Measurements from ENCODE around the gene ZDHHC1.
A peak's percentile ranks its signal among the peaks of the same experiment; 100 is the strongest.

DNA sequence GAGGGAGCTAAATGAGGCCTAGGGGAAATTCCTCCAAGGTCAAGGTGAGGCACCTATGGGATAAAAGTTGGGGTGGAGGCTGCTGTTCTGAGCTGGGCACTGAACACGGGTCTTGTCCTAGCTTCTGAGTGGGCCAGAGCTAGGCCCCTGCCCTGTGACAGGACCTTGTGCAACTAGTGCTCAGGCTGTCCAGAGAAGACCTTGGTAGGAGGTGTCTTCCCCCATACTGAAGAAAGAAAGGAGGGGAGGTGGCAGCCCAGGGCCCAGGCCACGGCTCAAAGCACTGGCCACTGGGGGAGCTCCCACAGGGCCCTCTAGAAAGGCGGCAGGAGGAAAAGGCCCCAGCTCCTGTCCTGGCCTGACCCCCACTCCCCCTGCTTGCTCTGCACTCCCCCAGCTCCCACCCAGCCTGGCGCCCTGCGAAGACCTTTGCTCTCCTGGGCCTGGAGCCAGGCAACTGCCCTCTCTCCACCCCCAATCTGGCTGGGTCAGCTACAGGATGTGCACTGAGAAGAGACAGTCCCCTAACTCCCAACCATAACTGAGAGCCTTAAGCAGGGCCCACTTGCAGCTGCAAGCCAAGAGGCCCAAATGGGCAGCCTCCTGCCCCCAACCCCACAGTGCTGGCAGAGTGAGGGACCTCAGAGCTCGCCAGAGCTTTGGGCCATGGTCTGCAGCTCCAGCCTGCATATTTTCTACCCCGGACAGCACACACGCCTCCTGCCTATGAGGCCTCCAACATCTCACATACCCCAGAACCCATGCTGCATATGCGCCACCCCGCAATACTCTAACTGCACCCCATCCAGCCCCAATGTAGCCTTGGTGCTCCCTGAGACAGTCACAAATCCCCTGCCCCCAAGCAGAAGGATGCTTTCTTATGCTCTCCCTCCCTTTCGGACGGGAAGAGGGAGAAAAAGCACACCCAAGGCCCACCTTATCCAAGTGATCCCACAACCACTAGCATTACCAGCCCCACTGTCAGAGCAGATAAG is 29.9 kb upstream of the ZDHHC1 start:
- TF ChIP-seq, protein P1, sequence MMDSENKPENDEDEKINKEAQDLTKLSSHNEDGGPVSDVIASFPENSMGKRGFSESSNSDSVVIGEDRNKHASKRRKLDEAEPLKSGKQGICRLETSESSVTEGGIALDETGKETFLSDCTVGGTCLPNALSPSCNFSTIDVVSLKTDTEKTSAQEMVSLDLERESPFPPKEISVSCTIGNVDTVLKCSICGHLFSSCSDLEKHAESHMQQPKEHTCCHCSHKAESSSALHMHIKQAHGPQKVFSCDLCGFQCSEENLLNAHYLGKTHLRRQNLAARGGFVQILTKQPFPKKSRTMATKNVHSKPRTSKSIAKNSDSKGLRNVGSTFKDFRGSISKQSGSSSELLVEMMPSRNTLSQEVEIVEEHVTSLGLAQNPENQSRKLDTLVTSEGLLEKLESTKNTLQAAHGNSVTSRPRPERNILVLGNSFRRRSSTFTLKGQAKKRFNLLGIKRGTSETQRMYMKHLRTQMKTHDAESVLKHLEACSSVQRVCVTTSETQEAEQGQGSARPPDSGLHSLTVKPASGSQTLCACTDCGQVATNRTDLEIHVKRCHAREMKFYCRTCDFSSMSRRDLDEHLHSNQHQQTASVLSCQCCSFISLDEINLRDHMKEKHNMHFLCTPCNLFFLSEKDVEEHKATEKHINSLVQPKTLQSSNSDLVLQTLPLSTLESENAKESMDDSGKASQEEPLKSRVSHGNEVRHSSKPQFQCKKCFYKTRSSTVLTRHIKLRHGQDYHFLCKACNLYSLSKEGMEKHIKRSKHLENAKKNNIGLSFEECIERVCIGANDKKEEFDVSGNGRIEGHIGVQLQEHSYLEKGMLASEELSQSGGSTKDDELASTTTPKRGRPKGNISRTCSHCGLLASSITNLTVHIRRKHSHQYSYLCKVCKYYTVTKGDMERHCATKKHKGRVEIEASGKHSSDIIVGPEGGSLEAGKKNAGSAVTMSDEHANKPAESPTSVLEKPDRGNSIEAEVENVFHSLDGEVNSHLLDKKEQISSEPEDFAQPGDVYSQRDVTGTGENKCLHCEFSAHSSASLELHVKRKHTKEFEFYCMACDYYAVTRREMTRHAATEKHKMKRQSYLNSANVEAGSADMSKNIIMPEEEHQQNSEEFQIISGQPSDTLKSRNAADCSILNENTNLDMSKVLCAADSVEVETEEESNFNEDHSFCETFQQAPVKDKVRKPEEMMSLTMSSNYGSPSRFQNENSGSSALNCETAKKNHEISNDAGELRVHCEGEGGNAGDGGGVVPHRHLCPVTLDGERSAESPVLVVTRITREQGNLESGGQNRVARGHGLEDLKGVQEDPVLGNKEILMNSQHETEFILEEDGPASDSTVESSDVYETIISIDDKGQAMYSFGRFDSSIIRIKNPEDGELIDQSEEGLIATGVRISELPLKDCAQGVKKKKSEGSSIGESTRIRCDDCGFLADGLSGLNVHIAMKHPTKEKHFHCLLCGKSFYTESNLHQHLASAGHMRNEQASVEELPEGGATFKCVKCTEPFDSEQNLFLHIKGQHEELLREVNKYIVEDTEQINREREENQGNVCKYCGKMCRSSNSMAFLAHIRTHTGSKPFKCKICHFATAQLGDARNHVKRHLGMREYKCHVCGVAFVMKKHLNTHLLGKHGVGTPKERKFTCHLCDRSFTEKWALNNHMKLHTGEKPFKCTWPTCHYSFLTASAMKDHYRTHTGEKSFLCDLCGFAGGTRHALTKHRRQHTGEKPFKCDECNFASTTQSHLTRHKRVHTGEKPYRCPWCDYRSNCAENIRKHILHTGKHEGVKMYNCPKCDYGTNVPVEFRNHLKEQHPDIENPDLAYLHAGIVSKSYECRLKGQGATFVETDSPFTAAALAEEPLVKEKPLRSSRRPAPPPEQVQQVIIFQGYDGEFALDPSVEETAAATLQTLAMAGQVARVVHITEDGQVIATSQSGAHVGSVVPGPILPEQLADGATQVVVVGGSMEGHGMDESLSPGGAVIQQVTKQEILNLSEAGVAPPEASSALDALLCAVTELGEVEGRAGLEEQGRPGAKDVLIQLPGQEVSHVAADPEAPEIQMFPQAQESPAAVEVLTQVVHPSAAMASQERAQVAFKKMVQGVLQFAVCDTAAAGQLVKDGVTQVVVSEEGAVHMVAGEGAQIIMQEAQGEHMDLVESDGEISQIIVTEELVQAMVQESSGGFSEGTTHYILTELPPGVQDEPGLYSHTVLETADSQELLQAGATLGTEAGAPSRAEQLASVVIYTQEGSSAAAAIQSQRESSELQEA (CRISPR knock-in tag; IDR thresholded peaks at IDR 0.05; ENCODE audit: not compliant biosample characterization), result no peak
- no peak for TF ChIP-seq KLF13 (CRISPR knock-in tag; IDR thresholded peaks at IDR 0.05)
- peak; percentile 1; the same call in 1 of the 2 replicates for TF ChIP-seq SMC3 (IDR thresholded peaks at IDR 0.05; ENCODE audit: low read length)
- TF ChIP-seq, protein P2, sequence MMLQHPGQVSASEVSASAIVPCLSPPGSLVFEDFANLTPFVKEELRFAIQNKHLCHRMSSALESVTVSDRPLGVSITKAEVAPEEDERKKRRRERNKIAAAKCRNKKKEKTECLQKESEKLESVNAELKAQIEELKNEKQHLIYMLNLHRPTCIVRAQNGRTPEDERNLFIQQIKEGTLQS (CRISPR knock-in tag; IDR thresholded peaks at IDR 0.05), result no peak
- TF ChIP-seq SUZ12 (IDR thresholded peaks at IDR 0.05; ENCODE audit: low read depth, low read length), result no peak
- TF ChIP-seq, protein P3, sequence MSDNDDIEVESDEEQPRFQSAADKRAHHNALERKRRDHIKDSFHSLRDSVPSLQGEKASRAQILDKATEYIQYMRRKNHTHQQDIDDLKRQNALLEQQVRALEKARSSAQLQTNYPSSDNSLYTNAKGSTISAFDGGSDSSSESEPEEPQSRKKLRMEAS (IDR thresholded peaks at IDR 0.05), result peak; percentile 52; the same call in 1 of the 2 replicates

Measured in HepG2 (cell line).